IPS DF 6.9 (cell line): ENCODE results near the gene ZNHIT1.

Experiments used
- DNase-seq: peaks from one replicate; pipeline ENCODE4 v3.0.0-alpha.2; 2013; ENCODE audit warnings: low read depth, low spot score
- H3K27ac ChIP-seq: one replicate; pipeline ENCODE4 v1.5.1; 2013; ENCODE audit warnings: low read length, control low read depth
- H3K27me3 ChIP-seq: 2 replicates; pipeline ENCODE4 v1.6.1; 2013; ENCODE audit warnings: mild to moderate bottlenecking, low read length; ENCODE audit not compliant: control insufficient read depth, insufficient read depth
- H3K36me3 ChIP-seq: 2 replicates; pipeline ENCODE4 v1.6.1; 2013; ENCODE audit warnings: low read length; ENCODE audit not compliant: control insufficient read depth, insufficient read depth
- H3K4me1 ChIP-seq: 2 replicates; pipeline ENCODE4 v1.6.1; 2013; ENCODE audit warnings: low read length; ENCODE audit not compliant: control insufficient read depth, insufficient read depth
- H3K4me3 ChIP-seq: 2 replicates; pipeline ENCODE4 v1.5.1; 2013; ENCODE audit warnings: mild to moderate bottlenecking, low read length
- H3K9me3 ChIP-seq: 2 replicates; pipeline ENCODE4 v1.6.1; 2013; ENCODE audit warnings: low read length, inconsistent platforms; ENCODE audit not compliant: control insufficient read depth, insufficient read depth
- WGBS: extraction: QIAGEN DNeasy Blood & Tissue Kit; methylation state at CpG from one replicate; pipeline ENCODE4 v1.1.7; 2013; ENCODE audit warnings: mixed read lengths, missing lambda C conversion rate; ENCODE audit not compliant: insufficient read length, insufficient coverage; 5-methylcytosine and 5-hydroxymethylcytosine counted together

The ZNHIT1 gene

GRCh38 chr7:101173752-101174244, 44.2 kb upstream of the ZNHIT1 start:
- Histone ChIP-seq H3K27ac (no peak overlapping the region), H3K27me3 (peaks cover 58% of the 10 kb centered on the region)

GRCh38 chr7:101174322-101174854, 43.6 kb upstream of the ZNHIT1 start:
- whole genome bisulfite sequencing = no CpG with 5 or more reads among the region's 28 CpGs
- DNase-seq = no peak
- Histone ChIP-seq H3K4me1 (peaks cover 17% of the 10 kb centered on the region), H3K4me3 (peak overlapping the region; percentile 42; the same call in 1 of the 2 replicates), H3K27me3 (peaks cover 54% of the 10 kb centered on the region), H3K27ac (no peak overlapping the region), H3K9me3 (no peaks in the 10 kb centered on the region), H3K36me3 (no peaks in the 10 kb centered on the region; the same call in 1 of the 2 replicates)

More at GRCh38 chr7:101173752-101174244, 44.2 kb upstream of the ZNHIT1 start:
- Histone ChIP-seq H3K36me3 (no peaks in the 10 kb centered on the region; the same call in 1 of the 2 replicates), H3K4me3 (peak overlapping the region; percentile 42; the same call in 1 of the 2 replicates), H3K4me1 (peaks cover 21% of the 10 kb centered on the region), H3K9me3 (no peaks in the 10 kb centered on the region)
- WGBS = no CpG with 5 or more reads among the region's 16 CpGs
- DNase-seq = no peak

GRCh38 chr7:101175664-101176063, 42.3 kb upstream of the ZNHIT1 start:
- H3K4me1 ChIP-seq = peaks cover 12% of the 10 kb centered on the region
- H3K27me3 ChIP-seq = peaks cover 47% of the 10 kb centered on the region
- H3K9me3 ChIP-seq = no peaks in the 10 kb centered on the region
- H3K4me3 ChIP-seq = no peak overlapping the region
- WGBS = no CpG with 5 or more reads among the region's 3 CpGs
- H3K27ac ChIP-seq = no peak overlapping the region
- H3K36me3 ChIP-seq = peaks cover 3% of the 10 kb centered on the region; the same call in 1 of the 2 replicates
- no peak for DNase-seq

- no CpG with 5 or more reads among the region's 2 CpGs for WGBS
- H3K36me3 ChIP-seq = peaks cover 3% of the 10 kb centered on the region; the same call in 1 of the 2 replicates
- H3K4me1 ChIP-seq = peaks cover 7% of the 10 kb centered on the region
- H3K27ac ChIP-seq = no peak overlapping the region
- peaks cover 29% of the 10 kb centered on the region for H3K27me3 ChIP-seq
- no peaks in the 10 kb centered on the region for H3K9me3 ChIP-seq
- no peak for DNase-seq
- H3K4me3 ChIP-seq = no peak overlapping the region
Measured at GRCh38 chr7:101177644-101178043, 40.3 kb upstream of the ZNHIT1 start.

GRCh38 chr7:101179117-101179516, 38.8 kb upstream of the ZNHIT1 start:
- no CpG with 5 or more reads among the region's 20 CpGs for WGBS
- Histone ChIP-seq H3K9me3 (no peaks in the 10 kb centered on the region), H3K4me1 (peaks cover 3% of the 10 kb centered on the region; the same call in 1 of the 2 replicates), H3K4me3 (peak overlapping the region; percentile 62; the same call in 1 of the 2 replicates), H3K27me3 (peaks cover 18% of the 10 kb centered on the region), H3K27ac (no peak overlapping the region), H3K36me3 (peaks cover 3% of the 10 kb centered on the region; the same call in 1 of the 2 replicates)
- no peak for DNase-seq

- Histone ChIP-seq H3K27me3 (peaks cover 18% of the 10 kb centered on the region), H3K36me3 (peaks cover 3% of the 10 kb centered on the region; the same call in 1 of the 2 replicates), H3K9me3 (no peaks in the 10 kb centered on the region), H3K4me3 (peak overlapping the region; percentile 62; the same call in 1 of the 2 replicates), H3K4me1 (peaks cover 3% of the 10 kb centered on the region; the same call in 1 of the 2 replicates), H3K27ac (no peak overlapping the region)
- no CpG with 5 or more reads among the region's 27 CpGs for WGBS
- no peak for DNase-seq
Measured at GRCh38 chr7:101179713-101180112, 38.3 kb upstream of the ZNHIT1 start.

GRCh38 chr7:101180130-101180755, 37.7 kb upstream of the ZNHIT1 start, which contains the start of gene NAT16:
NAT16 (minus strand) TSS chr7:101180293; CDS start chr7:101174807, 5,486 bp downstream.
- Histone ChIP-seq H3K36me3 (peaks cover 3% of the 10 kb centered on the region; the same call in 1 of the 2 replicates), H3K4me3 (peak within 1 kb of the TSS; percentile 62; the same call in 1 of the 2 replicates), H3K9me3 (no peaks in the 10 kb centered on the region), H3K4me1 (peaks cover 3% of the 10 kb centered on the region; the same call in 1 of the 2 replicates), H3K27ac (no peak within 1 kb of the TSS), H3K27me3 (peaks cover 18% of the 10 kb centered on the region)
- no peak for DNase-seq
- no CpG with 5 or more reads among the region's 56 CpGs for WGBS

GRCh38 chr7:101185258-101185839, 32.6 kb upstream of the ZNHIT1 start:
- H3K36me3 ChIP-seq = no peaks in the 10 kb centered on the region
- DNase-seq = no peak
- no peak overlapping the region for H3K27ac ChIP-seq
- no peak overlapping the region for H3K4me3 ChIP-seq
- peaks cover 3% of the 10 kb centered on the region; the same call in 1 of the 2 replicates for H3K4me1 ChIP-seq
- no CpG with 5 or more reads among the region's 5 CpGs for WGBS
- H3K9me3 ChIP-seq = no peaks in the 10 kb centered on the region
- peaks cover 3% of the 10 kb centered on the region; the same call in 1 of the 2 replicates for H3K27me3 ChIP-seq

- no CpG with 5 or more reads among the region's 6 CpGs for WGBS
- H3K4me1 ChIP-seq = peaks cover 2% of the 10 kb centered on the region; the same call in 1 of the 2 replicates
- H3K4me3 ChIP-seq = no peak overlapping the region
- H3K9me3 ChIP-seq = no peaks in the 10 kb centered on the region
- H3K27ac ChIP-seq = no peak overlapping the region
- H3K27me3 ChIP-seq = no peaks in the 10 kb centered on the region
- no peak for DNase-seq
- H3K36me3 ChIP-seq = no peaks in the 10 kb centered on the region
Measured at GRCh38 chr7:101186194-101186593, 31.8 kb upstream of the ZNHIT1 start.

GRCh38 chr7:101186844-101187428, 31.0 kb upstream of the ZNHIT1 start:
- no peaks in the 10 kb centered on the region for H3K27me3 ChIP-seq
- no peak overlapping the region for H3K27ac ChIP-seq
- no peaks in the 10 kb centered on the region for H3K9me3 ChIP-seq
- no peaks in the 10 kb centered on the region for H3K36me3 ChIP-seq
- H3K4me3 ChIP-seq = no peak overlapping the region
- WGBS = no CpG with 5 or more reads among the region's 4 CpGs
- H3K4me1 ChIP-seq = peaks cover 2% of the 10 kb centered on the region; the same call in 1 of the 2 replicates
- no peak for DNase-seq
